K562 (cell line): ENCODE measurements around the gene IL20RA. TPM values are rescaled to one million over a fixed set of nuclear protein-coding genes. Genes with fewer than 3 reads are reported as not detected.

Experiments used
- ATAC-seq: fragments of 200-7000 bp; cut with Tn5 transposase; 3 replicates; pipeline ENCODE4 v1.9.1; 2020; ENCODE audit warnings: moderate library complexity
- BruUV-seq: library from RNA; stranded (reverse); fragments of 400-500 nt; replicated peaks from 2 replicates; lab custom pipeline; 2021; lab: Mats Ljungman, UMichigan
- CTCF ChIA-PET: fragments of 300-600 bp; formaldehyde crosslinking; extraction: SDS; loops from one replicate; lab custom pipeline; 2021; ENCODE audit warnings: low intra/inter-chr PET ratio; lab: Yijun Ruan, JAX
- POLR2A ChIA-PET: fragments of 300-600, 350-650 bp; sonication (Branson Sonifier 250); formaldehyde crosslinking; extraction: SDS; loops from one replicate; lab custom pipeline; 2021; ENCODE audit warnings: antibody characterized with exemption, inconsistent platforms; lab: Yijun Ruan, JAX
- DNase-seq, 4 experiments: peaks; one replicate each; pipeline versions ENCODE4 v3.0.0 to v3.0.0-alpha.2; 2011 to 2018; ENCODE audit warnings: low spot score in 3 of 4, mixed read lengths in 3 of 4; ENCODE audit errors: extremely low read depth in 1 of 4
- FAIRE-seq: peaks from 2 replicates; lab custom pipeline; 2011; peaks lifted over from hg19 to GRCh38; lab: Jason Lieb, UNC
- H2AFZ ChIP-seq: 2 replicates; pipeline ENCODE4 v1.6.0; 2011; ENCODE audit warnings: low read depth, low read length, control low read depth, inconsistent platforms
- H3K27ac ChIP-seq: fragments of 200-600 bp; 3 replicates; pipeline ENCODE4 v1.8.0; 2011; ENCODE audit warnings: low read depth, mild to moderate bottlenecking, control low read depth, inconsistent platforms, low read length, moderate library complexity, mixed read lengths; ENCODE audit errors: extremely low read depth
- H3K27me3 ChIP-seq, 2 experiments: fragments of 300-600 bp in 1 of 2; 2 replicates in 1 of 2; 3 replicates in 1 of 2; pipeline versions ENCODE4 v1.6.0 to v1.8.0; 2011; ENCODE audit warnings: inconsistent platforms in 2 of 2, low read length in 2 of 2, mild to moderate bottlenecking in 1 of 2, mixed read lengths in 1 of 2, moderate library complexity in 1 of 2; ENCODE audit not compliant: control insufficient read depth in 2 of 2, insufficient read depth in 2 of 2
- H3K36me3 ChIP-seq: fragments of 300-600 bp; 3 replicates; pipeline ENCODE4 v1.8.0; 2011; ENCODE audit warnings: mild to moderate bottlenecking, low read length, inconsistent platforms; ENCODE audit not compliant: control insufficient read depth, insufficient read depth
- H3K4me1 ChIP-seq, 2 experiments: fragments of 200-600 bp in 1 of 2; replicated peaks in 1 of 2; 2 replicates in 1 of 2; 3 replicates in 1 of 2; pipeline versions ENCODE4 v1.5.1 to v1.8.0; 2011; ENCODE audit warnings: inconsistent platforms in 2 of 2, low read length in 2 of 2, mild to moderate bottlenecking in 1 of 2, mixed read lengths in 1 of 2, moderate library complexity in 1 of 2; ENCODE audit not compliant: control insufficient read depth in 2 of 2, insufficient read depth in 2 of 2
- H3K4me2 ChIP-seq: 2 replicates; pipeline ENCODE4 v1.6.1; 2011; ENCODE audit warnings: low read length, control low read depth, inconsistent platforms, mixed read lengths; ENCODE audit not compliant: insufficient read depth
- H3K4me3 ChIP-seq: fragments of 200-600 bp; sonication (generic), shearing (Covaris generic); 2 replicates; pipeline ENCODE4 v1.5.1; 2016; ENCODE audit warnings: control low read depth, inconsistent platforms
- H3K79me2 ChIP-seq: fragments of 200-600 bp; 3 replicates; pipeline ENCODE4 v1.8.0; 2011; ENCODE audit warnings: low read length, inconsistent platforms; ENCODE audit not compliant: control insufficient read depth, insufficient read depth
- H3K9ac ChIP-seq, 2 experiments: 2 replicates each; pipeline versions ENCODE4 v1.6.0 to v1.6.1; 2011; ENCODE audit warnings: low read depth in 2 of 2, low read length in 2 of 2, control low read depth in 1 of 2, inconsistent platforms in 1 of 2, mild to moderate bottlenecking in 1 of 2, mixed read lengths in 1 of 2; ENCODE audit not compliant: insufficient read depth in 1 of 2
- H3K9me1 ChIP-seq: one replicate; pipeline ENCODE4 v1.6.0; 2011; ENCODE audit warnings: inconsistent platforms, mild to moderate bottlenecking, low read length, moderate library complexity; ENCODE audit not compliant: control insufficient read depth, insufficient read depth
- H3K9me3 ChIP-seq: replicated peaks from 2 replicates; pipeline ENCODE4 v1.5.1; 2011; ENCODE audit warnings: low read depth, low read length, inconsistent platforms; ENCODE audit not compliant: control insufficient read depth, insufficient read depth
- H4K20me1 ChIP-seq: replicated peaks from 2 replicates; pipeline ENCODE4 v1.6.1; 2011; ENCODE audit warnings: low read length, inconsistent platforms, mixed read lengths; ENCODE audit not compliant: control insufficient read depth, insufficient read depth
- ADNP ChIP-seq: fragments of 200-800 bp; sonication (Bioruptor generic); IDR thresholded peaks from 2 replicates; pipeline ENCODE4 v1.6.1; 2016; ENCODE audit warnings: missing genetic modification characterization, missing compliant biosample characterization
- CBX2 ChIP-seq: fragments of 200-600 bp; sonication (generic); IDR thresholded peaks from one replicate; pipeline ENCODE4 v1.6.1; 2012; ENCODE audit warnings: mild to moderate bottlenecking, low read length, inconsistent platforms; ENCODE audit not compliant: insufficient read depth, poor library complexity, severe bottlenecking
- HOXB6 ChIP-seq: fragments of 250-450 bp; sonication (Bioruptor Pico); IDR thresholded peaks from 2 replicates; pipeline ENCODE4 v1.5.1; 2022; ENCODE audit warnings: mild to moderate bottlenecking, borderline replicate concordance
- KDM4B ChIP-seq, 2 experiments: fragments of 450-650 bp in 1 of 2; sonication (generic) in 1 of 2; IDR thresholded peaks; 2 replicates each; pipeline ENCODE4 v1.6.1; 2016 to 2017; ENCODE audit warnings: borderline replicate concordance in 2 of 2, antibody characterized with exemption in 1 of 2, low read depth in 1 of 2, mild to moderate bottlenecking in 1 of 2
- KLF1 ChIP-seq: fragments of 450-650 bp; IDR thresholded peaks from 2 replicates; pipeline ENCODE4 v1.6.1; 2016; ENCODE audit warnings: missing genetic modification characterization, missing compliant biosample characterization
- MCM5 ChIP-seq: fragments of 450-650 bp; IDR thresholded peaks from 2 replicates; pipeline ENCODE4 v1.6.1; 2016; ENCODE audit warnings: low read depth
- NFATC3 ChIP-seq: fragments of 450-650 bp; IDR thresholded peaks from 2 replicates; pipeline ENCODE4 v1.6.1; 2017; ENCODE audit warnings: mild to moderate bottlenecking
- RBM25 ChIP-seq: fragments of 200-400 bp; formaldehyde crosslinking; IDR thresholded peaks from 2 replicates; pipeline ENCODE4 v1.6.1; 2018; ENCODE audit warnings: low read length, low read depth, moderate library complexity; ENCODE audit not compliant: severe bottlenecking
- RBM39 ChIP-seq: fragments of 200-400 bp; formaldehyde crosslinking; optimal IDR thresholded peaks from 2 replicates; pipeline ENCODE3; 2018; ENCODE audit warnings: low read depth, low read length
- TAF1 ChIP-seq: IDR thresholded peaks from 2 replicates; pipeline ENCODE4 v1.6.1; 2011; ENCODE audit warnings: mild to moderate bottlenecking, low read length, moderate library complexity; ENCODE audit not compliant: insufficient read depth, control insufficient read depth, severe bottlenecking; ENCODE audit errors: extremely low read depth
- TCF7 ChIP-seq: sonication (generic); IDR thresholded peaks from 2 replicates; pipeline ENCODE4 v1.6.1; 2016; ENCODE audit warnings: antibody characterized with exemption, borderline replicate concordance
- YBX1 ChIP-seq: fragments of 450-650 bp; IDR thresholded peaks from 2 replicates; pipeline ENCODE4 v1.7.1; 2016; ENCODE audit warnings: mild to moderate bottlenecking
- ZKSCAN3 ChIP-seq: fragments of 250-450 bp; sonication (Bioruptor Pico); IDR thresholded peaks from 2 replicates; pipeline ENCODE4 v1.4.0; 2020
- ZNF3 ChIP-seq: fragments of 250-450 bp; sonication (Bioruptor Pico); IDR thresholded peaks from 2 replicates; pipeline ENCODE4 v1.5.0; 2021; ENCODE audit warnings: mild to moderate bottlenecking, moderate library complexity
- ZNF436 ChIP-seq: fragments of 250-450, 450-650 bp; sonication (Bioruptor Pico); formaldehyde crosslinking; IDR thresholded peaks from 2 replicates; pipeline ENCODE4 v1.7.0; 2020; ENCODE audit warnings: mild to moderate bottlenecking
- ZNF695 ChIP-seq: fragments of 450-650 bp; formaldehyde crosslinking; IDR thresholded peaks from 2 replicates; pipeline ENCODE4 v1.4.0; 2020; ENCODE audit warnings: mild to moderate bottlenecking, moderate library complexity
- WGBS: fragments of 100-300 bp; shearing (Covaris generic); methylation state at CpG from one replicate; pipeline ENCODE4 v1.1.6; 2016; ENCODE audit warnings: low coverage, mixed read lengths; ENCODE audit not compliant: insufficient coverage; ENCODE audit errors: missing lambda C conversion rate; 5-methylcytosine and 5-hydroxymethylcytosine counted together
- in situ Hi-C: fragments of 300-500 bp; cut with MboI; formaldehyde crosslinking; loops from 4 replicates; pipeline ENCODE4 v1.15.0; 2018; ENCODE audit warnings: inconsistent platforms, mixed read lengths
- intact Hi-C: fragments of 100-400 bp; cut with micrococcal nuclease; formaldehyde crosslinking; loops from 2 replicates; pipeline ENCODE4 v1.14.2; 2022
- polyA plus RNA-seq, 8 experiments: library from polyadenylated mRNA; depleted of rRNA in 4 of 8; stranded (reverse) in 5 of 8; unstranded in 3 of 8; fragments of >200 nt; fragmentation: Nextera tagmentation in 2 of 8; fragmentation: Illumina TruSeq in 1 of 8; extraction: Ambion mirVana in 2 of 8; extraction: Trizol in 1 of 8; gene quantifications; 2 replicates each; pipeline versions ENCODE4 v1.2.1 to v1.2.3, GENCODE V29; 2011 to 2014; ENCODE audit warnings: inconsistent platforms in 1 of 8, missing spikeins in 1 of 8
- total RNA-seq, 7 experiments: library from RNA; depleted of rRNA in 6 of 7; stranded (reverse); fragments of >200 nt in 6 of 7; fragmentation: Illumina TruSeq in 2 of 7; extraction: Trizol in 2 of 7; gene quantifications; 2 replicates each; pipeline versions ENCODE4 v1.2.1 to v1.2.3, GENCODE V29; 2011 to 2021; ENCODE audit warnings: low replicate concordance in 1 of 7
- TF ChIP-seq, protein P1 (sequence below): fragments of 450-650 bp; formaldehyde crosslinking; IDR thresholded peaks from 2 replicates; pipeline ENCODE4 v1.4.0; 2022; ENCODE audit warnings: mild to moderate bottlenecking, moderate library complexity
- TF ChIP-seq, protein P2 (sequence below): fragments of 250-450 bp; sonication (Bioruptor Pico); IDR thresholded peaks from 2 replicates; pipeline ENCODE4 v1.8.0; 2022; ENCODE audit warnings: inconsistent platforms, mild to moderate bottlenecking, moderate library complexity, borderline replicate concordance
- TF ChIP-seq, protein P3 (sequence below): fragments of 250-450 bp; sonication (Bioruptor Pico); IDR thresholded peaks from 2 replicates; pipeline ENCODE4 v1.5.0; 2020; ENCODE audit warnings: mild to moderate bottlenecking
- TF ChIP-seq, protein P4 (sequence below): fragments of 450-650 bp; conservative IDR thresholded peaks from 2 replicates; pipeline ENCODE4 v1.6.1; 2016; ENCODE audit warnings: missing genetic modification characterization, low read depth, mild to moderate bottlenecking, control low read depth, missing compliant biosample characterization

Gene IL20RA
- total and polyA plus RNA-seq, 9 of the 15 experiments (the other 6 are each of a cell fraction or from before 2014, with no cell fraction given), result not detected

DNA sequence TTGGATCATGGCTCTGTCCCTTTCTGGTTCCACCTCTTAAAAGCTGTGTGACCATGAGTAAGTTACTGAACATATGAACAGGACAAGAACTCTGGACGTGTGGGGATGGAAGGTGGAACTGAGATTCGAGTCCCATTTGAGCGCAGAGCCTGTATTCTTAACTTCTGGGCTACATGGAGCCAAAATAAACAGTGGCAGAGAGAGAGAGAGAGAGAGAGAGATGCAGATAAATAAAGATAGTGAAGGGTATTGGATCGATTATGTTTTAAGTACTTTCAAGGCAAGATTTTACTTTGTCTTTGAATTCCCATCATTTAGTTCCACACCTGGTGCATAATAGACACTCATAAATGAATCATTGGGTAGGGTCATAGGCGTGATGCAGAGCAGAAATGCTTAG lies 82.9 kb downstream of the IL20RA start:
- H3K27ac ChIP-seq, result no peak overlapping the region
- TF ChIP-seq ZKSCAN3 (CRISPR knock-in tag), result no peak
- no peak for TF ChIP-seq YBX1
- TF ChIP-seq, protein P1, sequence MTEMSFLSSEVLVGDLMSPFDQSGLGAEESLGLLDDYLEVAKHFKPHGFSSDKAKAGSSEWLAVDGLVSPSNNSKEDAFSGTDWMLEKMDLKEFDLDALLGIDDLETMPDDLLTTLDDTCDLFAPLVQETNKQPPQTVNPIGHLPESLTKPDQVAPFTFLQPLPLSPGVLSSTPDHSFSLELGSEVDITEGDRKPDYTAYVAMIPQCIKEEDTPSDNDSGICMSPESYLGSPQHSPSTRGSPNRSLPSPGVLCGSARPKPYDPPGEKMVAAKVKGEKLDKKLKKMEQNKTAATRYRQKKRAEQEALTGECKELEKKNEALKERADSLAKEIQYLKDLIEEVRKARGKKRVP (CRISPR knock-in tag), result no peak
- TF ChIP-seq, protein P2, sequence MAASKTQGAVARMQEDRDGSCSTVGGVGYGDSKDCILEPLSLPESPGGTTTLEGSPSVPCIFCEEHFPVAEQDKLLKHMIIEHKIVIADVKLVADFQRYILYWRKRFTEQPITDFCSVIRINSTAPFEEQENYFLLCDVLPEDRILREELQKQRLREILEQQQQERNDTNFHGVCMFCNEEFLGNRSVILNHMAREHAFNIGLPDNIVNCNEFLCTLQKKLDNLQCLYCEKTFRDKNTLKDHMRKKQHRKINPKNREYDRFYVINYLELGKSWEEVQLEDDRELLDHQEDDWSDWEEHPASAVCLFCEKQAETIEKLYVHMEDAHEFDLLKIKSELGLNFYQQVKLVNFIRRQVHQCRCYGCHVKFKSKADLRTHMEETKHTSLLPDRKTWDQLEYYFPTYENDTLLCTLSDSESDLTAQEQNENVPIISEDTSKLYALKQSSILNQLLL (CRISPR knock-in tag), result no peak
- TF ChIP-seq, protein P3, sequence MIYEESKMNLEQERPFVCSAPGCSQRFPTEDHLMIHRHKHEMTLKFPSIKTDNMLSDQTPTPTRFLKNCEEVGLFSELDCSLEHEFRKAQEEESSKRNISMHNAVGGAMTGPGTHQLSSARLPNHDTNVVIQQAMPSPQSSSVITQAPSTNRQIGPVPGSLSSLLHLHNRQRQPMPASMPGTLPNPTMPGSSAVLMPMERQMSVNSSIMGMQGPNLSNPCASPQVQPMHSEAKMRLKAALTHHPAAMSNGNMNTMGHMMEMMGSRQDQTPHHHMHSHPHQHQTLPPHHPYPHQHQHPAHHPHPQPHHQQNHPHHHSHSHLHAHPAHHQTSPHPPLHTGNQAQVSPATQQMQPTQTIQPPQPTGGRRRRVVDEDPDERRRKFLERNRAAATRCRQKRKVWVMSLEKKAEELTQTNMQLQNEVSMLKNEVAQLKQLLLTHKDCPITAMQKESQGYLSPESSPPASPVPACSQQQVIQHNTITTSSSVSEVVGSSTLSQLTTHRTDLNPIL, result no peak
- no peak for TF ChIP-seq ZNF3
- no peak for TF ChIP-seq KLF1 (tag)
- no peak for TF ChIP-seq ZNF695 (CRISPR knock-in tag)
- no peak for TF ChIP-seq KDM4B (IDR thresholded peaks at IDR 0.05; ENCODE audit: borderline replicate concordance in 2 of 2, low read depth in 1 of 2)
- TF ChIP-seq, protein P4, sequence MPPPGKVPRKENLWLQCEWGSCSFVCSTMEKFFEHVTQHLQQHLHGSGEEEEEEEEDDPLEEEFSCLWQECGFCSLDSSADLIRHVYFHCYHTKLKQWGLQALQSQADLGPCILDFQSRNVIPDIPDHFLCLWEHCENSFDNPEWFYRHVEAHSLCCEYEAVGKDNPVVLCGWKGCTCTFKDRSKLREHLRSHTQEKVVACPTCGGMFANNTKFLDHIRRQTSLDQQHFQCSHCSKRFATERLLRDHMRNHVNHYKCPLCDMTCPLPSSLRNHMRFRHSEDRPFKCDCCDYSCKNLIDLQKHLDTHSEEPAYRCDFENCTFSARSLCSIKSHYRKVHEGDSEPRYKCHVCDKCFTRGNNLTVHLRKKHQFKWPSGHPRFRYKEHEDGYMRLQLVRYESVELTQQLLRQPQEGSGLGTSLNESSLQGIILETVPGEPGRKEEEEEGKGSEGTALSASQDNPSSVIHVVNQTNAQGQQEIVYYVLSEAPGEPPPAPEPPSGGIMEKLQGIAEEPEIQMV (tag), result no peak
- no peak for TF ChIP-seq RBM39
- no peak for TF ChIP-seq ZNF436
- no peak for TF ChIP-seq CBX2
- no peak for TF ChIP-seq MCM5
- no peak for TF ChIP-seq NFATC3
- TF ChIP-seq HOXB6 (CRISPR knock-in tag), result no peak
- TF ChIP-seq RBM25, result no peak
- no peak for TF ChIP-seq ADNP
- TF ChIP-seq TAF1, result no peak
- TF ChIP-seq TCF7, result no peak
- no peak overlapping the region for H3K4me2 ChIP-seq
- H3K27me3 ChIP-seq, result peaks cover 3 to 14% of the 10 kb centered on the region in 2 experiments; a peak in 4 of 5 replicates
- ATAC-seq, result no peak
- no peak overlapping the region for H2AFZ ChIP-seq
- FAIRE-seq, result no peak
- H3K9me3 ChIP-seq, result no peaks in the 10 kb centered on the region
- no peak overlapping the region for H3K9ac ChIP-seq
- intact Hi-C loops, result no loop called here
- H3K79me2 ChIP-seq, result no peaks in the 10 kb centered on the region
- in situ Hi-C loops, result no loop called here
- no peaks in the 10 kb centered on the region for H3K36me3 ChIP-seq
- peaks cover 4 to 5% of the 10 kb centered on the region in 2 experiments; a peak in 3 of 5 replicates for H3K4me1 ChIP-seq
- ChIA-PET CTCF (no interaction called here), POLR2A (interaction anchor here (0.6 kb wide), 1 partner anchor 150 kb away, joined by 3 read pairs; no protein-coding TSS in a partner anchor)
- no peak for DNase-seq
- WGBS, result 1% methylated on average over 5 of the region's 5 CpGs
- no peaks in the 10 kb centered on the region for H3K9me1 ChIP-seq
- BruUV-seq, result no TSS peak
- no peak overlapping the region for H3K4me3 ChIP-seq
- H4K20me1 ChIP-seq, result peaks cover 3% of the 10 kb centered on the region; the same call in 1 of the 2 replicates
